Hematopoietic multipotent progenitor cell treated with erythropoietin and hydrocortisone succinate and interleukin-3 and kit ligand, for 4 days (in vitro differentiated cells): ENCODE data around the gene RALB.
"Not testable (repeated sequence)": the region's sequence is repeated elsewhere in the genome, so short reads cannot be mapped to it uniquely, and the experiment has no call there.

Experiments used
- DNase-seq: peaks from one replicate; pipeline ENCODE4 v3.0.0-alpha.2; 2015

The RALB gene

DNA sequence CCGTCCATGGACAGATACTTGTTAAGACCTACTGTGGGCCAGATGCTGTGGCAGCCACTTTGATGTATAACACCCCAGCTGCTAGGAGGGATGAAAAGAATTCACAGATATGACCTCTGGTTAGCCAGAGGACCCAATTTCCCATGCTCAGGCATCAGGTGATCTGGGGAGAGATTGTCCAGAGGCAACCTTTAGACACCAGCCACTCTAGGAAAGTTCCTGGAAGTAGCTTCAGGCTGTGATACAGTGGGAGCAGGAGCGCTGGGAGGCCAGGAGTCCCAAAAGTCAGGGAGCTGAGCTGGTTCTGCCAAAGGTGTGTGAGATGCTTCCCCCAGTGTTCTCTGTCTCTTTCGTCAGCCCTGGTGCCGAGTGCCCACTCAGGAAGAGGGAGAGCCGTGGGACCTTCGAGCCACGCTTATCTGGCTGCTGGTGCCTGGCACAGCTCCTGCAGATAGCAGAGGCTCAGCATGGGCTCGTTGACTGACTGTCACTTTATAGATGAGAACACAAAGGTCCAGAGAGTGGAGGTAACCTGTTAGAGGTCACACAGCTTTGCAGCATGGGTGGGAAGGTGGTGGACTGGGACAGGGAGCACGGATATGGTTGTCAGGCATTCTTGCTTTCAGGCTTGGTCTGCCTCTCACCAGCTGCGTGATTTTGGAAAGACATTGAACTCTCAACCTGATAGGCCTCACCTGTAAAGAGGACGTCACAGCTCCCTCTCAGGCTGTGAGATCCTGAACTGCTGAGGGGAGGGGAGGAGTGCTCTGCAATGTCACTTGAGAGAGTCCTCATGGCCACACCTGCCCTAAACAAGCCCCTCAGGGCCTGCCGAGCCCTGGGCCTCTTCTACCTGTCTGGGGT lies 7.8 kb upstream of the RALB start:
- no peak for DNase-seq

DNA sequence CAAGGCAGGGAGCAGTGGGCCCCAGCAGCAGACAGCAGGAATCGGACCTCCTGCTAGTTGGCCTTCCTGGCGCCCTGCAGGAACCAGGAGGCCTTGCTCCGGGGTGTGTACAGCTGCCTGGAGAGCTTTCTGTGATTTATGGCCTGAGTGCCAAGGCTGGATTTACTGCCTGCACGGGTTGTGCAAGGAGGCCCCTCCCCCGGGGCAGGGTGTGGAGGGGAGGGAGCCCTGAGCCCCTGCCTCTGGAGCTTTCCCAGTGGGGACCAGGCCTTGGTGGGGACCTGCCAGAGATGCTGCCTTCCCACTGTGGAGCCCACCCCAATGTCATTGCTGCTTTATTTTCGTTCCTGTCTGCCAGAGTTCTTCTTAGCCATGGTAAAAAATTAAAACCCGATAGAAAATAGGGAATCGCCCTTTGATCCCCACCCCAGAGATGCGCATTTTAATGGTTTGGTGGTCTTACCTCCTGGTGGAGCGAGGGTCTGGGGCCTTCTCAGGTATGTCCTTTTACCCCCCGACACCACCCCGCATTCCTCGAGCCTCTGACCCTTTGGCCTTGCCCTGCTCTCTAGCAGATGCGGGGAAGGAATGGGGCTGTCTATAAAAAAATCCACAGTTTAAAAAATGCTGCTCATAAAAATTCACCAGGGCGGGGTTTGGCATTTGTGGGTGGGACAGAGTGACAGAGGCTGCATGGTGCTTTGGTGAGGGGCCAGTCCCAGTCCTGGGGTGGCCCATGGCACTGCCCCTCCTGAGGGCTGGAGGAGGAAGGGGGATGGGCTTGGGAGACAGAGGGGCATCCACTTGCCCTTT lies 6.9 kb upstream of the RALB start:
- DNase-seq: no peak

- DNase-seq: no peak
Observed at GRCh38 chr2:120246546-120247300, 5.9 kb upstream of the RALB start.

DNA sequence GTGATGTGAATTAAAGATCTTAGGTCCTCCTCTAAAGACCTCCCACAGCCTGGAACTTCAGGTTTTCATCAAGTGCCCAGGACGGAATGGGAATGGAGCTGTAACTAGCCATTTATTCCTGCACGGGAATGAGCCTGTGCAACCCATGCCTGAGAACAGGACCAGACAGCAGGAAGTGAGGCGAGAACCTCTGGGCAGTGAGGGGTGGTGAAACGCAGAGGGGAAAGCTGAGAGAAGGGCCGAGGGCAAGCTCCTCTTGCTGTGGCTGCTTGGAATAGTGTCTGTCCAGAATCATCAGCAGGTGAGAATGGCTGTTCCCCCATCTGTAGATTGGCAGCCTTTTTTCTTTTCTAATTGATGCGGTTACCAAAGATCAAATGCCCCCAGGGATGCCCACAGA lies 4.8 kb upstream of the RALB start:
- no peak for DNase-seq

GRCh38 chr2:120250640-120251039 lies 2.0 kb upstream of the RALB start:
- DNase-seq: no peak

DNA sequence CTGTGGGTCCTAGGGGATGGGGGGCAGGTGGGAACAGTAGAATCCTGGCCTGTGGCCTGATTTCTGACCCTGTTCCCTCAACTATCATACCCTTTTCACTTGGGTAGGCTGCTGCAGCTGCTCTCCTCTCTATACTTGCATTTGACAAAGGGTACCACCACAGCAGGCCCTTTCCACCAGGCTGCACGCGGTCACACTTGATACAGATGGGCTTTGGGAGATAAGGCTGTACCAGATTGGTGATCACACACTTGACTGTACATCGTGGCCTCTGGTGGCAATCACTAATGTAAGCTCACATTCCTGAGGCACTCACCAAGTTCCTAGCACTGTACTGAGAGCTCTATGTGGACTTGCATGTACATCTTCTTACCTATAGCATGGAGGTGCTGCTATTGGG lies 1.6 kb upstream of the RALB start:
- DNase-seq: peak; percentile 77

- peak; percentile 78 for DNase-seq
Observed at GRCh38 chr2:120251880-120252224, 800 bp upstream of the RALB start.

- peak; percentile 82 for DNase-seq
Observed at GRCh38 chr2:120253021-120253882, 600 bp downstream of the RALB start.

DNA sequence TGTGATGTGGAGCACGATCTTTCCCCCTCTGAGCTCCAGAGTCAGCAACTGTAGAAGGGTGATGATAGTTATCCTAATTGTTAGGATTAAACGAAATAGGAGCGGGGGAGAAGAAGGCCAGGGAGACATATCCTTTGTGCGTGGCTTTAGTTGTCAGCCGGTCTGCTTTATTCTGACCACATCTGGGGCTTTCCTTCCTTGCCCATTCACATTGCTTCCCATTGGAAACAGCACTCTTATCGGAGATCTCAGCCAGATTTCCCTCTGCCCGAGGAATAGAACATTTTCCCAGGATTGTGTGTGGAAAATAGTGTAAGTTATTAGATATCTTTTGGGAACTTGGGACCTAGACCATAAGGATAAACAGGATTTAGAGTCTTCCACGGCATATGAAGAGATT lies 1.5 kb downstream of the RALB start:
- DNase-seq: no peak

GRCh38 chr2:120255071-120255470 lies 2.4 kb downstream of the RALB start:
- DNase-seq: no peak

- DNase-seq: peak; percentile 58
Observed at GRCh38 chr2:120255986-120256650, 3.5 kb downstream of the RALB start.

DNA sequence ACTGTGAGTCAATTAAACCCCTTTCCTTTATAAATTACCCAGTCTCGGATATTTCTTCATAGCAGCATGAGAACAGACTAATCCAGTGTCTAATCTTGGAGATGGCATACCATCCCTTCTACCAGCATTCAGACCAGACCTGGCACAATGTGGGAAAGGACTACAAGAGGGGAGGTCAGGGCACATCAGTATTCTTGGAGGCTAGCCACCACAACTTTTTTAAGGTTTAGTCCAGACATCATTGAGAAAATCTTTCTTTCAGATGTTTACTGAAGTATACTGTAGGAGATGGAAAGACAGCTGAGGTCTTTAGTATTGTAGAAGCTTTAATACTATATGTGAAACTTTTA lies 4.0 kb downstream of the RALB start:
- no peak for DNase-seq

DNA sequence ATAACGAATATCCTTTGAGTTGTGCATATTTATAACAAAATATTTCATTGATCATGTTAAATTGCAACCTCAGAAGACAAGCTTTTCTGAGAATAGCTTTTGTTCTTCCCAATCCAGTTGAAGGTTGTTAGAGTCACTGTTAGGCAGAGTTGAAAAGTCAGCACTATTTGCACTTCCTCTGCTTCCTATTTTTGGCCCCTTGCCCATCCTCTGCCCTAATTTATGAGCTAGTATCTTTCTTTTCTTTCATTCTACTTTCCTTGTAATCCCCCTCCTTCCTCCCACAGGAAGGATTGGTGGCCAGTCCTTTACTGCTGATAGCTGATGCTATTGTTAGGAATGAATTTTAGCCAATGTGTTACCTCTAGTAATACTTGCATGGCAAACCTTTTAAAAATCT lies 4.9 kb downstream of the RALB start:
- peak; percentile 75 for DNase-seq

DNA sequence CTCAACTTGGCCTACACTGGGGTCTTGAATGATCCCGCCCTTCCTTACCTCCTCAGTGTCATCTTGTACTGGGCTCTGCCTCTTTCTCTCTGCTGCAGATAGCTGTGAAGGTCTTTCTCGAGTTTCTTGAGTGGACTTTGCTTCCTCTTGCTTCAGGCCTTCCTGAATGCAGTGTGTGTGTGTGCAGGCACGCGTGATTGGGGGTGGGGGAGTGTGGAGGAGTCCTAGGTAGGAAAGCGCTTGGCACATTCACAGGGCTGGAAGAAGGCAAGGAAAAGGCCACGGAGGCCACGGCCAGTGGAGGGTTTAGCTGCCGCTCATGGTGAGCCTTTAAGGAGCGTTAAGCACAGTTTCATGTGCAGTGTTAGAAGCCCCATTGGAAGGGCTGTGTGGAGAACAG lies 5.5 kb downstream of the RALB start:
- no peak for DNase-seq

DNA sequence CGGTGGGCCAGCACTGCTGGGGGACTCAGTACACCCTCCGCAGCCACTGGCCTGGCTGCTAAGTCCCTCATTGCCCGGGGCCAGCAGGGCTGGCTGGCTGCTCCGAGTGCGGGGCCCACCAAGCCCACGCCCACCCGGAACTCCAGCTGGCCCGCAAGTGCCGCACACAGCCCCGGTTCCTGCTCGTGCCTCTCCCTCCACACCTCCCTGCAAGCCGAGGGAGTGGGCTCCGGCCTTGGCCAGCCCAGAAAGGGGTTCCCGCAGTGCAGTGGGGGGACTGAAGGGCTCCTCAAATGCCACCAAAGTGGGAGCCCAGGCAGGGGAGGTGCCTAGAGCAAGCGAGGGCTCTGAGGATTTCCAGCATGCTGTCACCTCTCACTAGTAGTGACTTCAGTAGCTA lies 7.3 kb downstream of the RALB start:
- DNase-seq: not testable (repeated sequence)

GRCh38 chr2:120260736-120261135 lies 8.1 kb downstream of the RALB start:
- no peak for DNase-seq

DNA sequence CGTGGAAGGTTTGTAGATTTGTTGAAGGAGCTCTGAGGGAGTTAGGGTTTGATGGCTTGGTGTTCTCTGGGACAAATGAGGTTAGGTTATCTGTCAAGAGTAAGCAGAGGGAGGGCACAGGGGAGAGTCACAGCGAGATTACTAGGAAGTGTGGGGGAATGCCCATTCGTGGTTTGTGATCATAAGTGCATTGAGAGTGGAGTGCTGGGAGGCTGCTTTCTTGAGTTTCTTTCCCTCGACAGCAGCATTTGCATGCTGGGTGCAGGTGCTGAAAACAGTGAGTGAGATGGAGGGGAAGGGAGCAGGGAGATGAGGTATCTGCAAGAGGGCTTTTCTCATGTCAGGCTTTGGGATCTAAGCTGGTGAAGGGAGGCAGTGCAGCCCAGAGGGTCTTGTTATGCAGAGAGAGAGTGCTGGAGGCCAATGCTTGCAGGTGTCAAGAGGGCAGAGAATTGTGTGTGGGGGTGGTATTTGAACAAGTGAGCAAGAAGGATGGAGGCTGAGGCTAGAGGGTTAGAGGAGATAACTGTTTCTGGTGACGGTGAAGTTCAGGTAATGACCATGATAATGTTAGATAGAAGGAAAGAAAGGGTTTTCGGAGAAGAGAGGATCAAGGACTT lies 8.8 kb downstream of the RALB start:
- DNase-seq: peak; percentile 44

GRCh38 chr2:120262150-120262549 lies 9.5 kb downstream of the RALB start:
- no peak for DNase-seq

DNA sequence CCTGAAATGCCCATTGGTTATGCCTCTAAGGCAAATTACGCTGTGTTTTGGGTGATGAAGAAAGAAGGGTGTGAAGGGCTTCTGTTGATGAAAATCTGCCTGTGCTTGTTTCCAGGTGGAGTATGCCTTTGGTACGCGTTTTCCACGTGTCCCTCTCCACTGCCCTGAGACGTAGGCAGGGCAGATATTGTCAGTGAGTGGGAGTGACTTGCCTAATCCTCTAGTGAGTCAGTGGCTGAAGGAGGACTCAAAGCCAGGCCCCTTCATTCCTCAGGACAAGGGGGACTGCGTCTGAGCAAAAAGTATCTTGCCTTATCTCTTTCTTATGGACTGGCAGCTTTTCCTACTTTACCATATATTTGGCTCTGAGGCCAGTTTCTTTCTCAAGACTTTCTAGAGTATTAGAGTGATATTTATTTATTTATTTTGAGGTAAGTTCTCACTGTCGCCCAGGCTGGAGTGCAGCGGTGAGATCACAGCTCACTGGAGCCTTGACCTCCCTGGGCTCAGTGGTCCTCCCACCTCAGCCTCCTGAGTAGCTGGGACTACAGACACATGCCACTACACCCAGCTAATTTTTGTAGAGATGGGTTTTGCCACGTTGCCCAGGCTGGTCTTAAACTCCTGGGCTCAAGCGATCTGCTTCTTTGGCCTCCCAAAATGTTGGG lies 10.2 kb downstream of the RALB start:
- no peak for DNase-seq

GRCh38 chr2:120265006-120265405 lies 12.4 kb downstream of the RALB start:
- DNase-seq: peak; percentile 63

DNA sequence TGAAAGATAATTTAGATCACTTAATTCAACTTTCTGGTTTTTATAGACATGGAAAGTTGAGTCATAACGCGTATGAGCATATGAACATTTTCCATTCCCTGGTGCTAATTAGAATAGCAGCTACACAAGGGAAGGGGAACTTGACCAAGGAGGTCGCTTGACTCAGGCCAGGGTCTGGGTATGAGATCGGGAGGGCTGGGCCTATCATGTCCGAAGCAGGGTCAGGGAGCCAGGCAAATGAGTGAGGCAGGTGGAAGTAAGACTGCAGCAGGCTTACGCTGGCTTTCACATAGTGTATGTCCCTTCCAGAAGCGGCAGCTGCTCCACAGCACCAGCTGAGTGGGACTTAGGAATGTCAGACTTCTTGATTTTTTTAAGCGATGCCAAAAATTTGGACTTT lies 14.7 kb downstream of the RALB start:
- no peak for DNase-seq
